ENCODE measurements around the gene ZDHHC14.

DNA sequence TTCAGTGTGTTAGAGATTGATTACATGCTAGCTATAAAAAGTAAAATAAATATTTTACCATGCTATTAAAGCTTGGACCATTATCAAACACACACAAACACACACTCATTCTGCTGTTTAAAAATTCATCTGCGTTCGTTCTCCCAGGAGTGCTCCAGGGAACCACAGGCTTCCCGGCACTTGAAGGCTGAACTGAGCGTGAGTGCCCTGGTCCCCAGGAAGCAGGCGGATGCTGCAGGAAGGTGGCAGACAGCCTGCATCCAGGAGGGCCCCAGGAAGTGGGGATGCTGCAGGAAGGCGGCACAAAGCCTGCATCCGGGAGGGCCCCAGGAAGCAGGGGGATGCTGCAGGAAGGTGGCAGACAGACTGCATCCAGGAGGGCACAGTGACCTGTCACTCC, 294.8 kb downstream of the ZDHHC14 start:
- no peak for TF ChIP-seq POLR2A (IDR thresholded peaks at IDR 0.05)
- no peak for TF ChIP-seq EP300 (IDR thresholded peaks at IDR 0.05)
- TF ChIP-seq, protein P1, sequence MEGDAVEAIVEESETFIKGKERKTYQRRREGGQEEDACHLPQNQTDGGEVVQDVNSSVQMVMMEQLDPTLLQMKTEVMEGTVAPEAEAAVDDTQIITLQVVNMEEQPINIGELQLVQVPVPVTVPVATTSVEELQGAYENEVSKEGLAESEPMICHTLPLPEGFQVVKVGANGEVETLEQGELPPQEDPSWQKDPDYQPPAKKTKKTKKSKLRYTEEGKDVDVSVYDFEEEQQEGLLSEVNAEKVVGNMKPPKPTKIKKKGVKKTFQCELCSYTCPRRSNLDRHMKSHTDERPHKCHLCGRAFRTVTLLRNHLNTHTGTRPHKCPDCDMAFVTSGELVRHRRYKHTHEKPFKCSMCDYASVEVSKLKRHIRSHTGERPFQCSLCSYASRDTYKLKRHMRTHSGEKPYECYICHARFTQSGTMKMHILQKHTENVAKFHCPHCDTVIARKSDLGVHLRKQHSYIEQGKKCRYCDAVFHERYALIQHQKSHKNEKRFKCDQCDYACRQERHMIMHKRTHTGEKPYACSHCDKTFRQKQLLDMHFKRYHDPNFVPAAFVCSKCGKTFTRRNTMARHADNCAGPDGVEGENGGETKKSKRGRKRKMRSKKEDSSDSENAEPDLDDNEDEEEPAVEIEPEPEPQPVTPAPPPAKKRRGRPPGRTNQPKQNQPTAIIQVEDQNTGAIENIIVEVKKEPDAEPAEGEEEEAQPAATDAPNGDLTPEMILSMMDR (IDR thresholded peaks at IDR 0.05) = no peak
